Measurements from ENCODE around the gene ATF6B.

- no peak for TF ChIP-seq EP300 (IDR thresholded peaks at IDR 0.05; ENCODE audit: borderline replicate concordance in 1 of 2, low read depth in 2 of 2, low read length in 2 of 2)
- TF ChIP-seq EZH2 (IDR thresholded peaks at IDR 0.05; ENCODE audit: low read depth, low read length, severe bottlenecking) = no peak
- no peak for TF ChIP-seq CHD2 (IDR thresholded peaks at IDR 0.05; ENCODE audit: low read length)
- TF ChIP-seq TAF1 (IDR thresholded peaks at IDR 0.05; ENCODE audit: low read depth, low read length) = no peak
- TF ChIP-seq CTCF (IDR thresholded peaks at IDR 0.05; ENCODE audit: control extremely low read depth in 1 of 3, insufficient read depth in 1 of 3, low read depth in 1 of 3, low read length in 3 of 3) = no peak
- TF ChIP-seq POLR2A (IDR thresholded peaks at IDR 0.05; ENCODE audit: control extremely low read depth in 1 of 2, low read depth in 2 of 2, low read length in 2 of 2) = no peak
- TF ChIP-seq SIRT6 (IDR thresholded peaks at IDR 0.05; ENCODE audit: low read length) = no peak
- no peak for TF ChIP-seq BCL11A (IDR thresholded peaks at IDR 0.05; ENCODE audit: low read depth in 2 of 2, low read length in 2 of 2)
- no peak for TF ChIP-seq SIN3A (conservative IDR thresholded peaks at IDR 0.05 in 1 of 2, IDR thresholded peaks at IDR 0.05 in 1 of 2; ENCODE audit: low read depth in 1 of 2, low read length in 2 of 2)
- no peak for TF ChIP-seq RBBP5 (IDR thresholded peaks at IDR 0.05; ENCODE audit: borderline replicate concordance, low read depth, low read length)
These were observed 12.5 kb upstream of the ATF6B start for GRCh38 chr6:32140420-32141046.

Measured in H1 (cell line).